Transverse colon (tissue), 4 donors: ENCODE data around the gene C19orf53. TPM values are rescaled to one million over a fixed set of nuclear protein-coding genes. Genes with fewer than 3 reads are reported as not detected.

Source experiments
- DNase-seq: peaks from one replicate; pipeline ENCODE4 v3.0.0-alpha.2; 2019
- H3K27ac ChIP-seq, 4 donors: fragments of 200-600 bp; sonication (generic); 2 replicates each; pipeline ENCODE4 v1.5.1; 2016 to 2018; ENCODE audit warnings: inconsistent platforms in 4 of 4
- H3K27me3 ChIP-seq: fragments of 200-600 bp; sonication (generic); 2 replicates; pipeline ENCODE4 v1.5.1; 2017; ENCODE audit warnings: inconsistent platforms
- H3K36me3 ChIP-seq, 4 donors: fragments of 200-600 bp; sonication (generic); 2 replicates each; pipeline ENCODE4 v1.5.1; 2017 to 2019; ENCODE audit warnings: inconsistent platforms in 4 of 4
- H3K4me1 ChIP-seq, 4 donors: fragments of 200-600 bp; sonication (generic); 2 replicates each; pipeline ENCODE4 v1.5.1; 2017 to 2020; ENCODE audit warnings: inconsistent platforms in 4 of 4
- H3K4me3 ChIP-seq, 4 donors: fragments of 200-600 bp; sonication (generic); 1 replicate in 1 of 4; 2 replicates in 3 of 4; pipeline versions ENCODE4 v1.5.1 to v1.6.1; 2017 to 2019; ENCODE audit warnings: inconsistent platforms in 4 of 4
- H3K9me3 ChIP-seq, 2 donors: fragments of 200-600 bp; sonication (generic); 2 replicates each; pipeline ENCODE4 v1.5.1; 2017 to 2019; ENCODE audit warnings: inconsistent platforms in 2 of 2
- EP300 ChIP-seq: sonication (generic); formaldehyde crosslinking; IDR thresholded peaks from one replicate; pipeline ENCODE4 v1.6.1; 2017; ENCODE audit warnings: antibody characterized with exemption, low read depth
- POLR2A ChIP-seq: fragments of 450-650 bp; IDR thresholded peaks from one replicate; pipeline ENCODE4 v1.6.1; 2016; ENCODE audit warnings: antibody characterized with exemption, mild to moderate bottlenecking, moderate library complexity
- POLR2AphosphoS5 ChIP-seq, 3 donors: sonication (generic); formaldehyde crosslinking; IDR thresholded peaks; one replicate each; pipeline ENCODE4 v1.6.1; 2016; ENCODE audit warnings: antibody characterized with exemption in 3 of 3
- WGBS, 2 donors: methylation state at CpG; one replicate each; pipeline ENCODE4 v1.1.5; 2018; ENCODE audit warnings: low coverage in 1 of 2; 5-methylcytosine and 5-hydroxymethylcytosine counted together
- in situ Hi-C, 4 donors: fragments of 200-750 bp; cut with MboI; loops; one replicate each; pipeline versions ENCODE4 v1.15.0 to v1.15.1; 2017; ENCODE audit warnings: low sequenced_read_pairs in 3 of 4, low pct_ligation_motif_present in 1 of 4, low pct_unique_long_range_greater_than_20kb in 1 of 4
- intact Hi-C: fragments of 100-400 bp; cut with DNase I; formaldehyde crosslinking; loops from one replicate; pipeline ENCODE4 v1.15.1; 2023; ENCODE audit warnings: low total_unique reads
- total RNA-seq, 4 donors: library from RNA; depleted of rRNA; stranded (reverse); fragments of >200 nt; gene quantifications; one replicate each; pipeline ENCODE4 v1.1.0, GENCODE V29; 2016
- TF ChIP-seq, protein P1 (sequence below), 5 experiments: fragments of 200-600 bp in 3 of 5; fragments of 450-650 bp in 2 of 5; sonication (generic) in 3 of 5; IDR thresholded peaks; 1 replicate in 2 of 5; 2 replicates in 3 of 5; pipeline ENCODE4 v1.5.1; 2016 to 2017; ENCODE audit warnings: antibody characterized with exemption in 5 of 5, inconsistent platforms in 3 of 5, mild to moderate bottlenecking in 2 of 5, moderate library complexity in 1 of 5

C19orf53 gene
- total RNA-seq, 4 donors from 2014 or later, result 48.6 to 111 (median 94.2) TPM

- H3K4me3 ChIP-seq, result no peak overlapping the region
- no peak for DNase-seq
Measured at GRCh38 chr19:13738073-13738472, 36.2 kb upstream of the C19orf53 start.

GRCh38 chr19:13741893-13742292 lies 32.4 kb upstream of the C19orf53 start:
- in situ Hi-C loops, result no loop called here
- 83 to 100% methylated on average over 2 of the region's 2 CpGs for WGBS, 2 donors

More at GRCh38 chr19:13738073-13738472, 36.2 kb upstream of the C19orf53 start:
- WGBS, 2 donors, result 64 to 94% methylated on average over 1 of the region's 1 CpG
- Histone ChIP-seq H3K27ac (no peak overlapping the region), H3K9me3 (no peaks in the 10 kb centered on the region), H3K36me3 (no peaks in the 10 kb centered on the region), H3K4me1 (peaks cover 0 to 5% (median 2%) of the 10 kb centered on the region in 4 donors), H3K27me3 (no peaks in the 10 kb centered on the region)
- intact Hi-C loops, result no loop called here
- TF ChIP-seq POLR2A (no peak), EP300 (no peak), POLR2AphosphoS5 (IDR thresholded peaks at IDR 0.05) (no peak)
- TF ChIP-seq, protein P1, sequence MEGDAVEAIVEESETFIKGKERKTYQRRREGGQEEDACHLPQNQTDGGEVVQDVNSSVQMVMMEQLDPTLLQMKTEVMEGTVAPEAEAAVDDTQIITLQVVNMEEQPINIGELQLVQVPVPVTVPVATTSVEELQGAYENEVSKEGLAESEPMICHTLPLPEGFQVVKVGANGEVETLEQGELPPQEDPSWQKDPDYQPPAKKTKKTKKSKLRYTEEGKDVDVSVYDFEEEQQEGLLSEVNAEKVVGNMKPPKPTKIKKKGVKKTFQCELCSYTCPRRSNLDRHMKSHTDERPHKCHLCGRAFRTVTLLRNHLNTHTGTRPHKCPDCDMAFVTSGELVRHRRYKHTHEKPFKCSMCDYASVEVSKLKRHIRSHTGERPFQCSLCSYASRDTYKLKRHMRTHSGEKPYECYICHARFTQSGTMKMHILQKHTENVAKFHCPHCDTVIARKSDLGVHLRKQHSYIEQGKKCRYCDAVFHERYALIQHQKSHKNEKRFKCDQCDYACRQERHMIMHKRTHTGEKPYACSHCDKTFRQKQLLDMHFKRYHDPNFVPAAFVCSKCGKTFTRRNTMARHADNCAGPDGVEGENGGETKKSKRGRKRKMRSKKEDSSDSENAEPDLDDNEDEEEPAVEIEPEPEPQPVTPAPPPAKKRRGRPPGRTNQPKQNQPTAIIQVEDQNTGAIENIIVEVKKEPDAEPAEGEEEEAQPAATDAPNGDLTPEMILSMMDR (IDR thresholded peaks at IDR 0.05), result no peak
- in situ Hi-C loops, result no loop called here

GRCh38 chr19:13742756-13743155 lies 31.5 kb upstream of the C19orf53 start:
- no peak for TF ChIP-seq POLR2AphosphoS5 (IDR thresholded peaks at IDR 0.05)
- no peak for TF ChIP-seq POLR2A
- TF ChIP-seq, protein P1 (IDR thresholded peaks at IDR 0.05), result no peak
- no peak for TF ChIP-seq EP300
- Histone ChIP-seq H3K4me3 (no peak overlapping the region), H3K27ac (no peak overlapping the region), H3K27me3 (no peaks in the 10 kb centered on the region), H3K36me3 (no peaks in the 10 kb centered on the region), H3K9me3 (no peaks in the 10 kb centered on the region), H3K4me1 (peaks cover 0 to 13% (median 2%) of the 10 kb centered on the region in 4 donors)
- DNase-seq, result no peak
- in situ Hi-C loops, result no loop called here
- intact Hi-C loops, result no loop called here
- 83% methylated on average over 1 of the region's 1 CpG; no CpG with 5 or more reads in 1 of the 2 donors for WGBS, 2 donors

More at GRCh38 chr19:13741893-13742292, 32.4 kb upstream of the C19orf53 start:
- H3K27me3 ChIP-seq, result no peaks in the 10 kb centered on the region
- peaks cover 0 to 8% (median 2%) of the 10 kb centered on the region in 4 donors for H3K4me1 ChIP-seq
- H3K36me3 ChIP-seq, result no peaks in the 10 kb centered on the region
- H3K27ac ChIP-seq, result no peak overlapping the region
- intact Hi-C loops, result no loop called here
- TF ChIP-seq POLR2A (no peak), POLR2AphosphoS5 (IDR thresholded peaks at IDR 0.05) (no peak), EP300 (no peak)
- TF ChIP-seq, protein P1 (IDR thresholded peaks at IDR 0.05), result no peak
- no peak for DNase-seq
- H3K4me3 ChIP-seq, result no peak overlapping the region
- H3K9me3 ChIP-seq, result no peaks in the 10 kb centered on the region

- H3K27me3 ChIP-seq, result no peaks in the 10 kb centered on the region
- TF ChIP-seq POLR2AphosphoS5 (IDR thresholded peaks at IDR 0.05), result no peak
- TF ChIP-seq POLR2A, result no peak
- no peak for TF ChIP-seq EP300
- TF ChIP-seq, protein P1 (IDR thresholded peaks at IDR 0.05), result no peak
- H3K9me3 ChIP-seq, result no peaks in the 10 kb centered on the region
- H3K36me3 ChIP-seq, result no peaks in the 10 kb centered on the region
- intact Hi-C loops, result no loop called here
- DNase-seq, result no peak
- peaks cover 4 to 22% (median 12%) of the 10 kb centered on the region in 4 donors for H3K4me1 ChIP-seq
- no peak overlapping the region for H3K4me3 ChIP-seq
- in situ Hi-C loops, result no loop called here
- no peak overlapping the region for H3K27ac ChIP-seq
Measured at GRCh38 chr19:13744174-13744573, 30.1 kb upstream of the C19orf53 start.
